HG02981 (cell line): ENCODE data around the gene LAMP1.
"Not testable (repeated sequence)": the region's sequence is repeated elsewhere in the genome, so short reads cannot be mapped to it uniquely, and the experiment has no call there.

Experiments
- ATAC-seq: cut with Tn5 transposase; IDR thresholded peaks from one replicate; pipeline ENCODE4 v1.9.1; 2021; ENCODE audit warnings: mild to moderate bottlenecking, moderate library complexity; ENCODE audit not compliant: unreplicated experiment

Gene LAMP1

DNA sequence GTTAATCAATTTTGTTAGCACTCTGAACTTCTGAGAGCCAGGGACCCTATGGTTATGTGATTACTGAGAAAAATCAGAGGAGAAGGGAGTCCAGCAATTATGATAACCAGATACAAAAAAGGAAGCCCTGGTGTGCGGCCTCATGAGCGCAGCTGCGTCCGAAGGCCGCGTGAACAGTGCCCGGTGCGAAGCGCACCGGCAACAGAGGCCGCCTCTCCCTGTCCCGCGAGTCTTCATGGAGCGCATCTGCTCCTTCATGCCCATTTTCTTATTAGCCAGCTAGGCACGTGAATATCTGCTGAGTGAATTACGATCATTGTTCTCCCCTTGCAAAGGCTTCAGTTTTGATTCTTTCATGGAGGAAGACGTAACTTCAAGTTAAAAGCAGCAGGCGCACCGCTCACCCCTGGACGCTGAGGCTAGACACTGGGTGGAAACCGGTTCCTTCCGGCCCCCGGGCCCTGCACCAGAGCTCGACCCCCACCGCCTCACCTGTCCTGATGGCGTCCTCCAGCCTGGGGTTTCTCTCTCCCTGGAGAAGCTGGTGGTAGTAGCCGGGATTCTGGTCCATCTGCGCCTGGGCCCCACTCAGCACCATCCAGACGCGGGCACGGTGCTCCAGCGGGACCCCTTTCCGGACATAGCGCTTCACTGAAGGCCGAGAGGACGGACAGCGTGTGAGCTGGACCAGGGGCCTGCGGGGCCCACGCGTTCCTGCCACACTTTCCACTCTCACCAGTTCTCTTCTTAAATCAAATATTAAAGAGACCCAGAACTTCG, 58.0 kb downstream of the LAMP1 start:
- ATAC-seq: no peak

DNA sequence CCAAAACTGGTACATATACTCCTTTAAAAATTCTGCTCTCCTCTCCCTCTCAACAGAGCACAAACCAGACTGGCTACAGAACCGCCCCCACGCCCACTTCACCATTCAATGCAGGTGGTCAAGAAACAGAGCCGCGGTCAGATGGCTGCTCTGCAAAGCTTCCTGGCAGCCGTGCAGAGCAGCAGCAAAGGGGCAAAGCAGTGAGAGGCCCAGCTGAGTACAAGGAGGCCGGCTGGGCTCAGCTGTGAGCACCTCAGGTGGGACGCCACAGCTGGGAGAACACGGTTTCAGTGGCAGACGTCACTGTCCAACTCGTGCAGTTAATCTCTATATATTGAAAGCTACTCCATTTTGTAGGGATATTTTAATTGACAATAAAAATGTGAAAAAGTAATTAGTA, 58.6 kb downstream of the LAMP1 start:
- ATAC-seq: no peak

DNA sequence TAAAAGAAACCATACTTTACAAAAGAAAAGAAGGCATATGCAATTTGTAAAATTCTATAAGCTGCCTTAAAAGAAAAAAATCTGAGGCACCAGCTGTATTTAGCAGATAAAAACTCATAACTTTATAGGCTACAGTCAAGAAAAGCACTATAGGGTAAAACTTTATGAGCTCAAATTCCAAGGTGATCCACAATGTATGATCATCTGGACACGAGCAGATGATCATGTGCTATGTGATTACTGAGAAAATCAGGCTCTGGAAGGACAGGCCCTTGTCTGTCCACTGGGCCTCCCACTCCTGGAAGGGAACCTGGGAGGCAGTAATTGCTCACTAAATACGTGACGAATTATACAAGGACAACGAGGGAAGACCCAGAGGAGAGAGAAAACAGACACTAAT, 59.6 kb downstream of the LAMP1 start:
- no peak for ATAC-seq

DNA sequence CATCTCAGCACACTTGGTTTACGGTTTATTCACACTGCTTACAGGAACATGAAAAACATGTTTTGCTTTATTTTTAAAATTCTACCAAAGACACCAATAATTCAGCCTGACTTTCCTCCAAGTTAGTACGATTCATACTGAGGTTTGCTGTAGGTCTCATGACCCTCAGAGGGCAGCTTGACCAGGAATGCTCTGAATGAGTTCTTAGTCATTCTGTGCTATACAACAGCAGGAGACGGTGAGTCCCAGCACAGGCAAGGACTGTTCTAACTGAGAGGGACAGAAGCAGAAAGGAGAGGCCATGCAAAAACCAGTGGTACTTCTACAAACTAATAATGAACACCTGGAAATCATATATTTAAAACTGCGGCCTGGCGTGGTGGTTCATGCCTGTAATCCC, 60.5 kb downstream of the LAMP1 start:
- no peak for ATAC-seq

DNA sequence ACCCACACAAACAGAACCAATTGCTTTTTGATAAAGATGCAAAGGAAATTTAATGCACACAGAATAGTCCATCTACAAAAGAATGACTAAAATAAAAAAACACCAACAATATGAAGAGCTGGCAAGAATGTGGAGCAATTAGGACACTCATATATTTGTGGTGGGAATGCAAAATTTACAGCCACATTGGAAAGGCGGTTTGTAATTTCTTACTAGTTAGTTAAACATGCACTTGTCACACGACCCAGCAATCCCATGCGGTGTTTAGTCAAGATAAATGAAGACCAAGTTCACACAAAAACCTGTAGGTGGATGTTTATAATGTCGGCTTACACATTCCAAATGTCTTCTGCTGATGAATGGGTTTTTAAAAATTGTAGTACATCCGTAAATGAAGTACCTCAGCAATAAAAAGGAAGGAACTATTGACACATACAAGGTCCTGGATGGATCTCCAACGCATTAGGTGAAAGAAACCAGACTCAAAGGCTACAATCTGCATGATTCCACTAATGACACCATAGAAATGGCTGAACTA, 61.7 kb downstream of the LAMP1 start:
- no peak for ATAC-seq

DNA sequence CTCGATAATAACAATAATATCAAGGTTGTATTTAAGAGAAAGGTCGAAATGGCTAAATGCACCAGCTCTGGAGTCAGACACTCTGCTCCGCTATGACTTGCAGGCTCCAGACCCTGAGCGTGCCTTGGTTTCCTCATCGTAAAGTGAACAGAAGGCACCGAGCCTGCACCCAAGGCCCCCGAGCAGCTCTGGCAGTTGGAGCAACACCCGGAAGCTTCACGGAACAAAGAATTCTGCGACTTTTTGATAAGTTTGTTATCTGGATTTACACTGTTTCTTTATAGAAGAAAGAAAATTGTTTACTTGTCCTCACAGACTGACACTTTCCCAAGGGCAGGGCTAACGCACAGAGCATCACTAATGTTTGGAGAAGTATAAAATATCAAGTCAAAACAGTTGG, 62.5 kb downstream of the LAMP1 start:
- ATAC-seq: no peak

DNA sequence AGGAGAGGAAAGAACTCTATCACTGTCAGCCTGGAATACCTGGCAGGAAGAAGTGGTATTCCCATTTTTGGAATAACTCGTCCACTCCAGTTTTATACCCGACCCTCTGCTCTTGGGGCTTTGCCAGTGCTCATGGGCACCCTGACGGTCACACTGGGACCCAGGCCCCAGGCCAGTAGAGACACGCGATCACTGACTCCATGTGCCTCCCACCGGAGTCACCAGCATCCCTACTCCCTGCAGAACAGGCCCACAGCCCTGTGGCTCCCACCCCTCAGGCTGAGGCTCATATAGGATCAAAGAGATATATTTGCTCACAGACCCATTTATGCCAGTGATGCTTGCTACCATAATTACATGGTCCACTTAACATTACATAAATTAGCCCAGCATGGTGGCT, 63.4 kb downstream of the LAMP1 start:
- ATAC-seq: no peak

DNA sequence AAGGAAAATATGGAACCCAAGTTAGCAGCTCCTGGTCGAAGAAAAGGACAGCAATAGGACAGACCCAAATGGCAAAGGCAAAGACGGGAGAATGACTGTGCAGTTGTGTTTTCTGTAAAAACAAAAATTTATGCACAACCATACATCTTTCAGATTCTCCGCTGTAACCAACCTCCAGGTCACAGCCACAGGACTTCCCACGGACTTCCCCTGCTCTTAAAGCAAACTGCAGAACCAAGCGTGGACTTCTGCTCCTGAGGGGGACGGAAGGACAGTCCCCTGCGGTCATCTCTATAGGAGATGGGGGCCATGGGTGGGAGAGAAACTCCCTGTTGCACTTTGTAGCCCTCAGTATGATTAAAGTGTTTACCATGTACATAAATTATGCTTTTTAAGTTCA, 64.4 kb downstream of the LAMP1 start:
- no peak for ATAC-seq

DNA sequence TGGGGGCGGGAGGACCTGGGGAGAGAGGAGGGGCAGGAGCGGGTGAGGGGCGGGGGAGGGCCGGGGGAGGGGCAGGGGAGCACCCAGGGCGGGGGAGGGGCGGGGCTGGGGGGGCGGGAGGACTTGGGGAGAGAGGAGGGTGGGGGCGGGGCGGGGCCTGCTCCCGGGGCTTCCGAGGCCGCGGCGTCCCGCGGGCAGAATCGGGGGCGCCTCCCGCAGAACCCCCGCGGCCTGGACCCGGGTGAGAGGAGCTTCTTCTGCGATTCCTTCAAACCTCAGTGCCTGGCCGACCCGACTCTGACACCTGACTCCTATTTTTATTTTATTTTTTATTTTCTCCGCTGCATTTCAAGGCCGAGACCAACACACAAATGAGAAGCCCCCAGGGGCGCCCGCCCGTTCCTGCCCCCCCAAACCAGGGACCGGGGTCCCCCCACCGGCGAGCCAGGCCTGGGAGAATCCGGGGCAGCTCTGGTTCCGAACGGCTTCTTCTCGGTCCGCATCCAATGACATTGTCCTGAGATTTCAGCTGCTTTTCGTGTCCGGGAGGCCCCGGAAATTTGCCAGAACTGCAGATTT, 67.4 kb downstream of the LAMP1 start:
- no peak for ATAC-seq

DNA sequence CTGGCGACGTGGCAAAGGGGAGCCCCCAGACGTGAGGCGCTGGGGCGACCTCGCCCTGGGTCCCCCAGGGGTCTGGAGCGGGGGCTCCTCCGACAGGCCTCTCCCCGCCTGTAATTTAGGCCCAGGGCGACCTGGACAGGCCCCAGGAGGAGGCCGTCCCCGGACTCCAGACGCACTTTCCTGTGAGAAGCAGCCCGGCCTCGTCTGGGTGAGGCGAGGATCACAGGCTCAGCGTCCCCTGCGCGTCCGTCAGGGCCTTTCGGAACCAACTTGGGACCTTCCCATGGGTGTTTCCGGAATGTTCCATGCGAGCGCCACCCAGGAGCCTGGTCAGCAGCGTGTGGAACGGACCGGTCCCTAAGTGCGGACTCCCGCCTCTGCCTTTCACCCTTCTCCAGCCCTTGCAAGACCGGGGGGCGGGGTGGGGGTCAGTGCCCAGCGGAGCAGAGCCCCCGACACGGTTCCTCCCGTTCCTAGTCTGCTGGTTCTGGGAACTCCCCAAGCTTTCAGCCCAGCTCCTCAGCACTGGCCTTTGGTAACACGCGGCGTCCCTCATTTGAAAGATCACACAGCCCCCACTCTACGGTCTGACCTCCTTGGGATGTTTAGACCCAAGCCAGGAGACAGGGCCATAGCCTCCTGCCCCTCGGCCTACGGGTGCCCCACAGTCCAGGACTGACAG, 68.0 kb downstream of the LAMP1 start:
- no peak for ATAC-seq

DNA sequence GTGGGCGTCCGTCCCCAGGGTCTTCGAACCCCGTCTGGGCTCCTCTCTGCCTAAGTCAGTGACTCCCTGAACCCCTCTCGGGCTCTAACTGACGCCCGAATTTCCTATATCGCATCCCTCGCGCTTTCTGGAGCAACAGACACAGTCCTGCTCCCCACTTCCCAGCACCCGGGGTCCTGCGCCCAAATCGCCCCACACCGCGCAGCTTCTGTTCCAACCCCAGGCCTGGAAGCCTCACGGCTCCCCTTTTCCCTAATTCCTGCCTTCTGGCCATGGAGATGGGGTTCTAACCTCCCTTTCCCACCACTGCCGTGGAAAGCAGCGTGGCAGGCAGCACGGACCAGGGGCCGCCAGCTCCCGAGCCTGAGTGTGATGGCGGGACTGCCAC, 68.5 kb downstream of the LAMP1 start:
- ATAC-seq: no peak

DNA sequence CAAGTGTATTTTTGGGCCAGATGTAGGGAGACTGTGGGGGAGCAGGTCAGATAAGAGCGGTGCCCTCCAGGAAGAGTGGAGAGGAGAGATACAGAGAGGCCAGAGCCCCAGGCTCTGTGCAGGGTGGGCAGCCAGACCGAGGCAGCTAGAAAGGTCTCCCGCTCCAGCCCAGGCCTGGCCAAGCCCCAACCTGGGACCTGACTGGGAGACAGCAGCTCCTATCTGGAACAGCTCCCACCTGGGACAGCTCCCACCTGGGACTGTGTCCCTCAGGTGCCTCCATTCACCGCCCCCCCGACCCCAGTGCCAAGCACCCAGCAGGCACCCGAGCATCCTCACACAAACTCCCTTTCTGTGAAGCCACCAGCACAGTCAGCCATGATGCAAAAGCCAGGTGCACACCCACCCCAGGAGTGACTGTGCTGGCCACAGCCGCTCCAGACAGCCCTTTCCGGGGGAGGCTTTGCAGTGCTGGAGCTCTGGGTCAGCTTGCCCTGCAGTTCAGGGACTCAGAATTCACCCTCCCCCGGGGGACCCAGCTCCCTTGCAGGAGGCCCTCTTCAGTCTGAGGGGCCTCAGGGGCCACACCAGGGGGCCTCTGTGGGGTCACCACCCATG, 69.0 kb downstream of the LAMP1 start:
- no peak for ATAC-seq

DNA sequence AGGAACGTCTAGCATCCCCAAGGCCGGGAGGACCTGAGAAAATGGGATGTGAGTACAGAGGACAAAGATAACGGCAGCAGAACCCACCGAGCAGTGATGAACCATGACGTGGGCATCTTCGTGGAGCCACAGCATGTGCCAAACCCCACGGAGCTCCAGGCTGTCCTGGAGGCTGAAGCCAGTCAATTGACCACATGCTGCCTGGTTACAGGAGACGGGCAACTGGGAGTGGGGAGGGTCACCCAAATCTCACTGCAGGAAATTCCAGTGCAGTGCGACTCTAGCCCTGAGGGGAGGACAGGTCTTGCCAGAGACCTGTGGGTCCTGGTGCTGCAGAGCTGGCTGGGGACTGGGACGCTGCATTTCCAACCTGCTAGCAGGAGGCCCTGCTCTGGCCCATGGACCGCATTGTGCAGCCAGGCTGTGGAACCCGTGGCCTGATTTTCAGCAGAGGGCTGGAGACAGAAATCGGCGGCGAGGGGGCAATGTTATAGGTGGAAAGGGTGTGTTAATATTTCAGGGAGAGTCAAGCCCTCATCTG, 70.1 kb downstream of the LAMP1 start:
- ATAC-seq: no peak

DNA sequence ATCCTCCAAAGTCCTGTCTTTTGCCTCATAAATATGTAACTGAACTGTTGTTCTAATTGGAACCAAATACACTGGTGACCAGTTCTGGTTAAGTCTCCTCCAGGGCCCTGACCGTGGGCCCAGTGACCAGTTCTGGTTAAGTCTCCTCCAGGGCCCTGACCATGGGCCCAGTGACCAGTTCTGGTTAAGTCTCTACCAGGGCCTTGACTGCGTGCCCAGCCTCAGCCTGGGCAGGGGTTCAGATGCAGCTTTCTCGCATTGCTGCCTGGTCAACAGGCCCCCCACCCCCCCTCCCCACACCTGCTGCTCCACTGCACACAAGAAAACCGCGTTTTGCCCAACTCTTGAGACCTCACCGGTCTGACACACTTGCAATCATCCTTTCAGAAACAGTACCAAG, 70.7 kb downstream of the LAMP1 start:
- no peak for ATAC-seq

DNA sequence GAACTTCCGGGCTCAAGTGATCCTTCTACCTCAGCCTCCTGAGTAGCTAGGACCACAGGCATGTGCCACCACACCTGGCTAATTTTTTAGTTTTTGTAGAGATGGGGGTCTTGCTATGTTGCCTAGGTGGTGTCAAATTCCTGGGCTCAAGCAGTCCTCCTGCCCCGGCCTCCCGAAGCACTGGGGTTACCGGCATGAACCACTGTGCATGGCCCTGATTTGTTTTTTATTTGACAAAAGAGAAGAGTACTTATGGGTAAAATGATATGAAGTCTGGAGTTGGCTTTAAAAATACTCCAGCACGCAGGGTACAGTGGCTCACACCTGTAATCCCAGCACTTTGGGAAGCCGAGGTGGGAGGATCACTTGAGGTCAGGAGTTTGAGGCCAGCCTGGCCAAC, 71.3 kb downstream of the LAMP1 start:
- not testable (repeated sequence) for ATAC-seq

DNA sequence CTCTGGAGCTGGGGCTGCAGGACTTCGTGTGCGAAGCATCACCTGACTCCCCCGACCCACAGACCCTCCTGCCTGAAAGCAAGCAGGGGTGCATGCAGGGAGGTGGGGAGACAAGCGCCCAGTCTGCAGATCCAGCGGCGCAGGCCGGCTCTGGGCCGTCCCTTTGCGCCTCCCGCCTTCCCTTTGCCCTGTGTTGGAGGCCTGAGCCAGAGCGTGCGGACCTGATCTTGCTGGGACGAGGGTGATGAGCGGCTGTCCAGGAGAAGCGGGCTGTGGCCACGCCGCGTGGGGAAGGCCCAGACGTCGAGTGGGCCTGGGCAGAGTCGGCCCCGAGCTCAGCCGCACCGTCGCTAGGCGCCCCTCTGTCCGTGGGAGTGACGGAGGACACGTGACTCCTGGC, 72.2 kb downstream of the LAMP1 start:
- no peak for ATAC-seq

DNA sequence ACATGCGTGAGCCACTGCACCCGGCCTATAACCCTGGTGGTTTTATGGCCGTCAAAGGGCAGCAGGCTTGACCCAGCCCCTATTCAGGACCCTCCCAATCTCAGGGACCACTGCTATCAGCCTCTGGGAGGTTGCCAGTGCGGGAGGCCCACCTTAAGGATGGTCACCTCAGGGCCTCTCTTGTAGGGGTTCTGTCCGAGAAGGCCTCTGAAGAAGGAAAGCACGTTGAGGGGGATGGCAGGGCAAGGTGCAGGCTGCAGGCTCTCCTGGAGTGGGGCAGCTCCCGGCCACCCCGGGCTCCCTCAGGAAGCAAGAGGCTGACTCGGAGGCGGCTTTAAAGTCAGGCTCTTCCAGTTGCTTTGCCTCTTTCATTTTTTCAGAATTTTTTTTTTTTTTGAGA, 72.8 kb downstream of the LAMP1 start:
- ATAC-seq: no peak

DNA sequence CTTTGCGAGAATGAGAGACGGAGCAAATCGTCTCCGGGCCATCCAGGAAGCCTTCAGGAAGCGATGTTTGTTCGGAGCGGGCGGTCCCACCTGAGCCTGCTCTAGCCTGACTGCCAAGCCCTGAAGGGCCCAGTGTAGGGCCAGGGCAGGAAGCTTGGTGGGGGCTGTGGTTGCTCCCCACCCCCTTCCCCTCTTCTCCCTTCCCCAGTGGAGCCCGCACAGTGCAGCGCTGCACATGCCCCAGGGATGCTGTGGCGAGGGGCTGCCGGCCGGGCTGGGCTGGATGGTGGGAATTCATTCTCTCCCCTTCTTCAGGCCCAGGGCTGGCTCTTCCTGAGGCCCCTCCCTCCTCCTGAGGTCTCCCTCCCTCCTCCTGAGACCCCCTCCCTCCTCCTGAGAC, 74.0 kb downstream of the LAMP1 start:
- ATAC-seq: no peak

DNA sequence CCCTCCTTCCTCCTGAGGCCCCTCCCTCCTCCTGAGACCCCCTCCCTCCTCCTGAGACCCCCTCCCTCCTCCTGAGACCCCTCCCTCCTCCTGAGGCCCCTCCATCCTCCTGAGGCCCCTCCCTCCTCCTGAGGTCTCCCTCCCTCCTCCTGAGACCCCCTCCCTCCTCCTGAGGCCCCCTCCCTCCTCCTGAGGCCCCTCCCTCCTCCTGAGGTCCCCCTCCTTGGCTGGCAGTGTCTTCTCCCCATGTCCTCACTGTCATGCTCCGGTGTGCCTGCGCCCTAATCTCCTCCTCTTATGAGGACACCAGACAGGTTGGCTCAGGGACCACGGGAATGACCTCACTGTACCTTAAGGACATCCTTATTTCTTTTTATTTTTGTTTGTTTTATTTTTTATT, 74.7 kb downstream of the LAMP1 start:
- ATAC-seq: not testable (repeated sequence)
